Activated CD8-positive, alpha-beta memory T cell treated with anti-CD3 and anti-CD28 coated beads for 36 hours (primary cell): ENCODE data around the gene PRODH. TPM values are rescaled to one million over a fixed set of nuclear protein-coding genes. Genes with fewer than 3 reads are reported as not detected.
"Not testable (repeated sequence)": the region's sequence is repeated elsewhere in the genome, so short reads cannot be mapped to it uniquely, and the experiment has no call there.

Source experiments
- CTCF ChIA-PET: fragments of 350-600 bp; sonication (Branson Sonifier 250); formaldehyde crosslinking; loops from one replicate; lab custom pipeline; 2021; ENCODE audit warnings: antibody characterized with exemption; lab: Charles Lee
- POLR2A ChIA-PET: fragments of 350-600 bp; sonication (Branson Sonifier 250); formaldehyde crosslinking; loops from one replicate; lab custom pipeline; 2021; ENCODE audit warnings: antibody characterized with exemption; lab: Charles Lee
- total RNA-seq, 2 experiments: library from RNA; stranded (reverse); gene quantifications; one replicate each; pipeline ENCODE4 v1.2.3, GENCODE V29; 2021

Gene PRODH
- total RNA-seq, 2 experiments from 2014 or later = 0.13 to 0.17 TPM

GRCh38 chr22:18969158-18969942, 33.3 kb upstream of the PRODH start:
- CTCF ChIA-PET, POLR2A ChIA-PET: not testable (repeated sequence)

GRCh38 chr22:18968011-18968749, 32.1 kb upstream of the PRODH start:
- ChIA-PET CTCF (no interaction called here), POLR2A (no interaction called here)

- POLR2A ChIA-PET = interaction anchor here (0.6 kb wide), 1 partner anchor 777 kb away, joined by 5 read pairs; no protein-coding TSS in a partner anchor
- CTCF ChIA-PET = not testable (repeated sequence)
Observed at GRCh38 chr22:18967391-18968010, 31.4 kb upstream of the PRODH start.

GRCh38 chr22:18966748-18967147, 30.7 kb upstream of the PRODH start:
- CTCF ChIA-PET = no interaction called here
- POLR2A ChIA-PET = interaction anchor here (0.6 kb wide), 1 partner anchor 778 kb away, joined by 5 read pairs; no protein-coding TSS in a partner anchor

GRCh38 chr22:18965526-18966421, 29.7 kb upstream of the PRODH start:
- ChIA-PET CTCF (no interaction called here), POLR2A (no interaction called here)

- CTCF ChIA-PET, POLR2A ChIA-PET: not testable (repeated sequence)
Observed at GRCh38 chr22:18964501-18965265, 28.6 kb upstream of the PRODH start.

- POLR2A ChIA-PET, CTCF ChIA-PET: not testable (repeated sequence)
Observed at GRCh38 chr22:18964051-18964450, 28.0 kb upstream of the PRODH start.

GRCh38 chr22:18962308-18962635, 26.2 kb upstream of the PRODH start:
- ChIA-PET CTCF (no interaction called here), POLR2A (no interaction called here)

- CTCF ChIA-PET, POLR2A ChIA-PET: not testable (repeated sequence)
Observed at GRCh38 chr22:18961632-18962307, 25.7 kb upstream of the PRODH start.

GRCh38 chr22:18961201-18961600, 25.1 kb upstream of the PRODH start:
- CTCF ChIA-PET, POLR2A ChIA-PET: not testable (repeated sequence)

GRCh38 chr22:18960166-18960820, 24.2 kb upstream of the PRODH start:
- POLR2A ChIA-PET, CTCF ChIA-PET: not testable (repeated sequence)

GRCh38 chr22:18959741-18960140, 23.6 kb upstream of the PRODH start:
- POLR2A ChIA-PET, CTCF ChIA-PET: not testable (repeated sequence)

- POLR2A ChIA-PET, CTCF ChIA-PET: not testable (repeated sequence)
Observed at GRCh38 chr22:18959266-18959665, 23.2 kb upstream of the PRODH start.

- POLR2A ChIA-PET, CTCF ChIA-PET: not testable (repeated sequence)
Observed at GRCh38 chr22:18958738-18959137, 22.6 kb upstream of the PRODH start.

- CTCF ChIA-PET, POLR2A ChIA-PET: not testable (repeated sequence)
Observed at GRCh38 chr22:18958321-18958705, 22.2 kb upstream of the PRODH start.

- POLR2A ChIA-PET, CTCF ChIA-PET: not testable (repeated sequence)
Observed at GRCh38 chr22:18957621-18958320, 21.7 kb upstream of the PRODH start.

GRCh38 chr22:18956956-18957355, 20.9 kb upstream of the PRODH start:
- CTCF ChIA-PET, POLR2A ChIA-PET: not testable (repeated sequence)
